K562 (cell line): Measurements from ENCODE around the gene PSMC3IP. TPM values are rescaled to one million over a fixed set of nuclear protein-coding genes. Genes with fewer than 3 reads are reported as not detected.

ENCODE experiments used
- ARHGAP35 ChIP-seq: fragments of 450-650 bp; IDR thresholded peaks from 2 replicates; pipeline ENCODE4 v1.6.1; 2018; ENCODE audit not compliant: partially characterized antibody
- ATF1 ChIP-seq, 2 experiments: fragments of 450-650 bp in 1 of 2; IDR thresholded peaks; 2 replicates each; pipeline ENCODE4 v1.6.1; 2016; ENCODE audit warnings: missing compliant biosample characterization in 1 of 2, missing genetic modification characterization in 1 of 2
- FOS ChIP-seq: IDR thresholded peaks from 3 replicates; pipeline ENCODE4 v1.6.1; 2011; ENCODE audit not compliant: insufficient read length; ENCODE audit errors: extremely low read depth
- GABPB2 ChIP-seq: fragments of 250-450 bp; sonication (Bioruptor Pico); conservative IDR thresholded peaks from 2 replicates; pipeline ENCODE4 v1.5.1; 2021; ENCODE audit warnings: mild to moderate bottlenecking
- KHSRP ChIP-seq: fragments of 450-650 bp; IDR thresholded peaks from 2 replicates; pipeline ENCODE4 v1.6.1; 2017
- MGA ChIP-seq: fragments of 450-650 bp; IDR thresholded peaks from 2 replicates; pipeline ENCODE4 v1.6.1; 2016; ENCODE audit warnings: mild to moderate bottlenecking, moderate library complexity
- MTA3 ChIP-seq: fragments of 450-650 bp; formaldehyde crosslinking; IDR thresholded peaks from 2 replicates; pipeline ENCODE4 v1.6.1; 2017; ENCODE audit warnings: mild to moderate bottlenecking, borderline replicate concordance
- MYC ChIP-seq, 2 experiments: fragments of 250-450 bp in 1 of 2; sonication (Bioruptor Pico) in 1 of 2; IDR thresholded peaks; 2 replicates each; pipeline versions ENCODE4 v1.5.1 to v1.6.1; 2012 to 2021; ENCODE audit warnings: low read depth in 2 of 2, borderline replicate concordance in 1 of 2, improper control_type of control experiment in 1 of 2, low read length in 1 of 2, mild to moderate bottlenecking in 1 of 2, moderate library complexity in 1 of 2
- PML ChIP-seq: IDR thresholded peaks from 2 replicates; pipeline ENCODE4 v1.6.1; 2012; ENCODE audit warnings: low read length, inconsistent platforms
- RAD21 ChIP-seq, 2 experiments: fragments of 250-450 bp in 1 of 2; fragments of 450-650 bp in 1 of 2; sonication (Bioruptor Pico) in 1 of 2; formaldehyde crosslinking in 1 of 2; IDR thresholded peaks in 1 of 2; conservative IDR thresholded peaks in 1 of 2; 2 replicates each; pipeline versions ENCODE4 v1.4.0 to v1.8.0; 2020 to 2022; ENCODE audit warnings: mild to moderate bottlenecking in 2 of 2, moderate library complexity in 1 of 2
- TARDBP ChIP-seq: fragments of 450-650 bp; IDR thresholded peaks from 2 replicates; pipeline ENCODE4 v1.6.1; 2016
- ZBTB17 ChIP-seq: fragments of 450-650 bp; formaldehyde crosslinking; IDR thresholded peaks from 2 replicates; pipeline ENCODE4 v1.4.0; 2020; ENCODE audit warnings: mild to moderate bottlenecking
- ZNF175 ChIP-seq: fragments of 200-800 bp; sonication (Bioruptor generic); IDR thresholded peaks from 2 replicates; pipeline ENCODE4 v1.6.1; 2016; ENCODE audit warnings: low read depth, mild to moderate bottlenecking, missing genetic modification characterization, missing compliant biosample characterization
- polyA plus RNA-seq, 8 experiments: library from polyadenylated mRNA; depleted of rRNA in 4 of 8; stranded (reverse) in 5 of 8; unstranded in 3 of 8; fragments of >200 nt; fragmentation: Nextera tagmentation in 2 of 8; fragmentation: Illumina TruSeq in 1 of 8; extraction: Ambion mirVana in 2 of 8; extraction: Trizol in 1 of 8; gene quantifications; 2 replicates each; pipeline versions ENCODE4 v1.2.1 to v1.2.3, GENCODE V29; 2011 to 2014; ENCODE audit warnings: inconsistent platforms in 1 of 8, missing spikeins in 1 of 8
- total RNA-seq, 7 experiments: library from RNA; depleted of rRNA in 6 of 7; stranded (reverse); fragments of >200 nt in 6 of 7; fragmentation: Illumina TruSeq in 2 of 7; extraction: Trizol in 2 of 7; gene quantifications; 2 replicates each; pipeline versions ENCODE4 v1.2.1 to v1.2.3, GENCODE V29; 2011 to 2021; ENCODE audit warnings: low replicate concordance in 1 of 7
- TF ChIP-seq, protein P1 (sequence below): sonication (generic); formaldehyde crosslinking; IDR thresholded peaks from 2 replicates; pipeline ENCODE4 v1.8.1; 2023; ENCODE audit warnings: mild to moderate bottlenecking, missing genetic modification reagents, moderate library complexity
- TF ChIP-seq, protein P2 (sequence below): fragments of 250-450 bp; sonication (Bioruptor Pico); IDR thresholded peaks from 2 replicates; pipeline ENCODE4 v1.4.0; 2020; ENCODE audit warnings: borderline replicate concordance

PSMC3IP gene
- total and polyA plus RNA-seq, 9 of the 15 experiments (the other 6 are each of a cell fraction or from before 2014, with no cell fraction given): 13.8 to 65.6 (median 32.8) TPM

DNA sequence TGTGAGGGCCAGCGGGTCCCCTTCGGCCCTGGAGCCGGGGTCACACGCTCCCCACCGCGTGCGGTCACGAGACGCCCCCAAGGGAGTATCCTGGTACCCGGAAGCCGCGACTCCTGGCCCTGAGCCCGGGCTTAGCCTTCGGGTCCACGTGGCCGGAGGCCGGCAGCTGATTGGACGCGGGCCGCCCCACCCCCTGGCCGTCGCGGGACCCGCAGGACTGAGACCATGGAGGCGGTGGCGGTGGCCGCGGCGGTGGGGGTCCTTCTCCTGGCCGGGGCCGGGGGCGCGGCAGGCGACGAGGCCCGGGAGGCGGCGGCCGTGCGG, 41.5 kb downstream of the PSMC3IP start, which contains the start of gene NAGLU (continued):
- TF ChIP-seq MGA (peak; percentile 85; the same call in 1 of the 2 replicates), KHSRP (no peak), RAD21 (CRISPR knock-in tag; conservative IDR thresholded peaks at IDR 0.05 in 1 of 2, IDR thresholded peaks at IDR 0.05 in 1 of 2) (no peak), GABPB2 (no peak), ARHGAP35 (no peak), MYC (IDR thresholded peaks at IDR 0.05; ENCODE audit: low read depth, low read length) (peak; percentile 86), MYC (CRISPR knock-in tag; IDR thresholded peaks at IDR 0.05; ENCODE audit: borderline replicate concordance, low read depth) (peak; percentile 71; the same call in 1 of the 2 replicates), PML (no peak), ZNF175 (CRISPR knock-in tag) (no peak), ATF1 (CRISPR knock-in tag; IDR thresholded peaks at IDR 0.05) (no peak), ATF1 (tag; IDR thresholded peaks at IDR 0.05) (0 out of 2 replicates have a peak, but pooled peaks have one; percentile 2), ZBTB17 (CRISPR knock-in tag) (no peak), MTA3 (no peak; the same call in 1 of the 2 replicates), FOS (peak; percentile 57), TARDBP (no peak)
- TF ChIP-seq, protein P1, sequence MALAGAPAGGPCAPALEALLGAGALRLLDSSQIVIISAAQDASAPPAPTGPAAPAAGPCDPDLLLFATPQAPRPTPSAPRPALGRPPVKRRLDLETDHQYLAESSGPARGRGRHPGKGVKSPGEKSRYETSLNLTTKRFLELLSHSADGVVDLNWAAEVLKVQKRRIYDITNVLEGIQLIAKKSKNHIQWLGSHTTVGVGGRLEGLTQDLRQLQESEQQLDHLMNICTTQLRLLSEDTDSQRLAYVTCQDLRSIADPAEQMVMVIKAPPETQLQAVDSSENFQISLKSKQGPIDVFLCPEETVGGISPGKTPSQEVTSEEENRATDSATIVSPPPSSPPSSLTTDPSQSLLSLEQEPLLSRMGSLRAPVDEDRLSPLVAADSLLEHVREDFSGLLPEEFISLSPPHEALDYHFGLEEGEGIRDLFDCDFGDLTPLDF (CRISPR knock-in tag): no peak
- TF ChIP-seq, protein P2, sequence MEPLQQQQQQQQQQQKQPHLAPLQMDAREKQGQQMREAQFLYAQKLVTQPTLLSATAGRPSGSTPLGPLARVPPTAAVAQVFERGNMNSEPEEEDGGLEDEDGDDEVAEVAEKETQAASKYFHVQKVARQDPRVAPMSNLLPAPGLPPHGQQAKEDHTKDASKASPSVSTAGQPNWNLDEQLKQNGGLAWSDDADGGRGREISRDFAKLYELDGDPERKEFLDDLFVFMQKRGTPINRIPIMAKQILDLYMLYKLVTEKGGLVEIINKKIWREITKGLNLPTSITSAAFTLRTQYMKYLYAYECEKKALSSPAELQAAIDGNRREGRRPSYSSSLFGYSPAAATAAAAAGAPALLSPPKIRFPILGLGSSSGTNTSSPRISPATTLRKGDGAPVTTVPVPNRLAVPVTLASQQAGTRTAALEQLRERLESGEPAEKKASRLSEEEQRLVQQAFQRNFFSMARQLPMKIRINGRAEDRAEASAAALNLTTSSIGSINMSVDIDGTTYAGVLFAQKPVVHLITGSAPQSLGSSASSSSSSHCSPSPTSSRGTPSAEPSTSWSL (CRISPR knock-in tag): no peak
